Activated T-helper 1 cell treated with anti-CD3 and anti-CD28 coated beads, Interleukin-2, amount 50 U/mL, for 16 hours (primary cell): Measurements from ENCODE around the gene PRPF40B.

Experiments used
- DNase-seq, 2 donors: peaks; one replicate each; pipeline ENCODE4 v3.0.0-alpha.2; 2020; ENCODE audit warnings: low read depth in 1 of 2, low spot score in 1 of 2

Gene PRPF40B

DNA sequence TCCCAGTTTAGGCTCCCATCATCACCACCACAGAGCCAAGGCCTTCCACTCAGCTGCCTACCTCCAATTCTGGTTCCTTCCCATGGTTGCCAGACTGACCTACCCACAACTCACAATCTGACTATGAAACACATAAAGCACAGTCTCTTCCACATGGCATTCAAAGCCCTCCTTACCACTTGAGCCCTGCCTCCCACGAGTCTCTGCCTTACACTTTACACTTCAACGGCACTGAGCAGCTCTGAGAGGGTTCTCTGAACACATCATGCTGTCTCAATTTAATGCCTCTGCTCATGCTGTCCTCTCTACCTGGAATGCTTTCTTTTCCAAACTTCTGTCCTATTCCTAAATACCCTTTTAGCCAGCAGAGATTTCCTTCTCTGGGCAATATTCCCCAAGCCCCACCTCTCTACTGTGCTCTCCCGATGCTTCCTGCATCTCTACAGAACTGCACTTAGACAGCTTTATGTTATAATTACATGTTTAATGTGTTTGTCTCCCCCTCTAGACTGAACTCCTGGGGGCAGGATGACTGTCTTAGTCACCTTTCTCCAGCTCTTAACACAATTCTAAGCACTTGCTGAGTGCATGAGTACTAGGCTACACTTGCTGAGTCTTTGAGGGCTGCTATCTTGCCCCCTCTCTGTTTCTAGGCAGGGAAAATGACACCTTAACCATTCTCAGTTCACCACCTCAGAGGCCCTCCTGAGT lies 60.4 kb downstream of the PRPF40B start:
- no peak for DNase-seq

GRCh38 chr12:49684310-49684854 lies 61.0 kb downstream of the PRPF40B start:
- DNase-seq, result no peak

- no peak for DNase-seq
Observed at GRCh38 chr12:49687941-49688340, 64.6 kb downstream of the PRPF40B start.

DNA sequence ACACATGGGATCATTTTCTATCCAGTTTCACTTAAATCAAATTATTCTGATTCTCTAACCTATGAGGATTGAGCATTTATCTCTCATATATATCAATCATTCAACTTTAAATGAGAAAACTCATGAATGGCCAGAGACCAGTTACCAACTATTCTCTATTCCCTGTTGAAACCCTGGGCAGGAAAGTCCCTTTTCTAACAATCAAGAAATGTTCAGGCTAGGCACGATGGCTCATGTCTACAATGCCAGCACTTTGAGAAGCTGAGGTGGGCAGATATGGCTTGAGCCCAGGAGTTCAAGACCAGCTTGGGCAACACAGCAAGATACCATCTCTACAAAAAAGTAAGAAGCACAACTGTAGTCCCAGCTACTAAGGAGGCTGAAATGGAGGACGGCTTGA lies 65.9 kb downstream of the PRPF40B start:
- no peak for DNase-seq

- DNase-seq, result no peak
Observed at GRCh38 chr12:49689785-49690184, 66.4 kb downstream of the PRPF40B start.

- no peak for DNase-seq
Observed at GRCh38 chr12:49692851-49693250, 69.5 kb downstream of the PRPF40B start.

DNA sequence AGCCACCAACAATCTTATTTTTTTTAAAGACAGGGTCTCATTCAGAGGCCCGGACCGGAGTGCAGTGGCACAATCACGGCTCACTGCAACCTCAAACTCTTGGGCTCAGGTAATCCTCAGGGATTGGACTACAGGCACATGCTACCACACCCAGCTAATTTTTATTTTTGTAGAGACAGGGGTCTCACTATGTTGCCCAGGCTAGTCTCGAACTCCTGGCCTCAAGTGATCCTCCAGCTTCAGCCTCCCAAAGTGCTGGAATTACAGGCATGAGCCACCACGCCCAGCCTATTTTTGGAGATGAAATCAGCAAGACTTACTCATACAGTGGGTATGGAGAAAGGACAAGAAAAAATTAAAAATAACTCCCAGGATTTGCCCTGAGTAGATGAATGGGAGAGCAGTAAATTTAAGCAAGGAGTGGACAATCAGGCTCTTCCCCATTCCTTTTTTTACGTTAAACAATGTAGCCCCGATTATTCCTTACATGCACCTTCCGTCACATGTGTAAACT lies 70.6 kb downstream of the PRPF40B start:
- DNase-seq, result no peak
